Measurements from ENCODE around the gene LRP1B. TPM values are rescaled to one million over a fixed set of nuclear protein-coding genes. Genes with fewer than 3 reads are reported as not detected.

Gene LRP1B
- total and polyA plus RNA-seq, 2 donors (not counting 1 experiment from before 2014, with no cell fraction given): not detected

GRCh38 chr2:141698500-141698899, 432.3 kb downstream of the LRP1B start:
- intact Hi-C loops (cut with micrococcal nuclease): no loop called here

GRCh38 chr2:141697035-141697434, 433.8 kb downstream of the LRP1B start:
- CTCF ChIA-PET: no interaction called here
- Mint-ChIP-seq H3K4me1 (no peaks in the 10 kb centered on the region), H3K9me3 (ENCODE audit: insufficient read depth) (peaks cover 3% of the 10 kb centered on the region), H3K27ac (no peak overlapping the region), H3K27me3 (no peaks in the 10 kb centered on the region), H3K4me3 (no peak overlapping the region)
- no peaks in the 10 kb centered on the region for H3K27me3 ChIP-seq (replicated peaks in 1 of 4; ENCODE audit: control extremely low read depth in 1 of 4, control insufficient read depth in 3 of 4, insufficient read depth in 4 of 4, low read length in 3 of 4)
- H3K4me2 ChIP-seq (replicated peaks; ENCODE audit: low read depth, low read length, poor library complexity, severe bottlenecking): no peak overlapping the region
- TF ChIP-seq CTCF (IDR thresholded peaks at IDR 0.05): no peak
- no peak for TF ChIP-seq EZH2 (IDR thresholded peaks at IDR 0.05; ENCODE audit: borderline replicate concordance, insufficient read depth, low read depth, low read length, poor library complexity, severe bottlenecking)
- no CpG with 5 or more reads among the region's 3 CpGs for WGBS (ENCODE audit: insufficient coverage)
- intact Hi-C loops (cut with micrococcal nuclease): no loop called here
- no peak overlapping the region for H3K27ac ChIP-seq (ENCODE audit: low read length in 2 of 2)
- H3K4me1 ChIP-seq (ENCODE audit: control insufficient read depth in 2 of 2, insufficient read depth in 2 of 2, low read length in 2 of 2): no peaks in the 10 kb centered on the region
- no peaks in the 10 kb centered on the region for H3K9me3 ChIP-seq (ENCODE audit: control extremely low read depth in 1 of 3, control insufficient read depth in 2 of 3, insufficient read depth in 1 of 3, low read length in 2 of 3)
- ATAC-seq (ENCODE audit: low read depth) (no peak), DNase-seq (no peak)
- no peak overlapping the region for H2AFZ ChIP-seq (ENCODE audit: insufficient read depth, low read depth, low read length, poor library complexity, severe bottlenecking)
- H3K4me3 ChIP-seq (ENCODE audit: control extremely low read depth in 1 of 5, extremely low read depth in 1 of 5, insufficient read depth in 1 of 5, low read depth in 2 of 5, low read length in 4 of 5): no peak overlapping the region
- no peaks in the 10 kb centered on the region for H3K79me2 ChIP-seq (ENCODE audit: control insufficient read depth, insufficient read depth, low read length)
- POLR2A ChIA-PET: no interaction called here
- H4K20me1 ChIP-seq (ENCODE audit: control insufficient read depth, insufficient read depth, low read length, poor library complexity, severe bottlenecking): no peaks in the 10 kb centered on the region
- no peak overlapping the region for H3K9ac ChIP-seq (ENCODE audit: low read length)
- H3K36me3 ChIP-seq (replicated peaks in 1 of 2; ENCODE audit: control extremely low read depth in 1 of 2, control insufficient read depth in 1 of 2, extremely low read depth in 1 of 2, insufficient read depth in 2 of 2, low read length in 1 of 2): no peaks in the 10 kb centered on the region

More at GRCh38 chr2:141698500-141698899, 432.3 kb downstream of the LRP1B start:
- no peaks in the 10 kb centered on the region for H4K20me1 ChIP-seq (ENCODE audit: control insufficient read depth, insufficient read depth, low read length, poor library complexity, severe bottlenecking)
- no peak overlapping the region for H3K4me3 Mint-ChIP-seq
- H2AFZ ChIP-seq (ENCODE audit: insufficient read depth, low read depth, low read length, poor library complexity, severe bottlenecking): no peak overlapping the region
- H3K4me2 ChIP-seq (replicated peaks; ENCODE audit: low read depth, low read length, poor library complexity, severe bottlenecking): no peak overlapping the region
- H3K36me3 ChIP-seq (replicated peaks in 1 of 2; ENCODE audit: control extremely low read depth in 1 of 2, control insufficient read depth in 1 of 2, extremely low read depth in 1 of 2, insufficient read depth in 2 of 2, low read length in 1 of 2): no peaks in the 10 kb centered on the region
- TF ChIP-seq CTCF (IDR thresholded peaks at IDR 0.05) (no peak), EZH2 (IDR thresholded peaks at IDR 0.05; ENCODE audit: borderline replicate concordance, insufficient read depth, low read depth, low read length, poor library complexity, severe bottlenecking) (no peak)
- CTCF ChIA-PET: no interaction called here
- no peaks in the 10 kb centered on the region for H3K27me3 ChIP-seq (replicated peaks in 1 of 4; ENCODE audit: control extremely low read depth in 1 of 4, control insufficient read depth in 3 of 4, insufficient read depth in 4 of 4, low read length in 3 of 4)
- H3K27ac ChIP-seq (ENCODE audit: low read length in 2 of 2): no peak overlapping the region
- POLR2A ChIA-PET: no interaction called here
- ATAC-seq (ENCODE audit: low read depth): no peak
- H3K9ac ChIP-seq (ENCODE audit: low read length): no peak overlapping the region
- WGBS (ENCODE audit: insufficient coverage): no CpG with 5 or more reads among the region's 2 CpGs
- H3K79me2 ChIP-seq (ENCODE audit: control insufficient read depth, insufficient read depth, low read length): no peaks in the 10 kb centered on the region
- H3K9me3 Mint-ChIP-seq (ENCODE audit: insufficient read depth): peaks cover 3% of the 10 kb centered on the region
- H3K4me1 ChIP-seq (ENCODE audit: control insufficient read depth in 2 of 2, insufficient read depth in 2 of 2, low read length in 2 of 2): no peaks in the 10 kb centered on the region
- H3K27ac Mint-ChIP-seq: no peak overlapping the region
- no peak overlapping the region for H3K4me3 ChIP-seq (ENCODE audit: control extremely low read depth in 1 of 5, extremely low read depth in 1 of 5, insufficient read depth in 1 of 5, low read depth in 2 of 5, low read length in 4 of 5)
- H3K9me3 ChIP-seq (ENCODE audit: control extremely low read depth in 1 of 3, control insufficient read depth in 2 of 3, insufficient read depth in 1 of 3, low read length in 2 of 3): no peaks in the 10 kb centered on the region
- no peak for DNase-seq
- no peaks in the 10 kb centered on the region for H3K4me1 Mint-ChIP-seq
- no peaks in the 10 kb centered on the region for H3K27me3 Mint-ChIP-seq
